ENCODE results near the gene SGTA.

SGTA gene

DNA sequence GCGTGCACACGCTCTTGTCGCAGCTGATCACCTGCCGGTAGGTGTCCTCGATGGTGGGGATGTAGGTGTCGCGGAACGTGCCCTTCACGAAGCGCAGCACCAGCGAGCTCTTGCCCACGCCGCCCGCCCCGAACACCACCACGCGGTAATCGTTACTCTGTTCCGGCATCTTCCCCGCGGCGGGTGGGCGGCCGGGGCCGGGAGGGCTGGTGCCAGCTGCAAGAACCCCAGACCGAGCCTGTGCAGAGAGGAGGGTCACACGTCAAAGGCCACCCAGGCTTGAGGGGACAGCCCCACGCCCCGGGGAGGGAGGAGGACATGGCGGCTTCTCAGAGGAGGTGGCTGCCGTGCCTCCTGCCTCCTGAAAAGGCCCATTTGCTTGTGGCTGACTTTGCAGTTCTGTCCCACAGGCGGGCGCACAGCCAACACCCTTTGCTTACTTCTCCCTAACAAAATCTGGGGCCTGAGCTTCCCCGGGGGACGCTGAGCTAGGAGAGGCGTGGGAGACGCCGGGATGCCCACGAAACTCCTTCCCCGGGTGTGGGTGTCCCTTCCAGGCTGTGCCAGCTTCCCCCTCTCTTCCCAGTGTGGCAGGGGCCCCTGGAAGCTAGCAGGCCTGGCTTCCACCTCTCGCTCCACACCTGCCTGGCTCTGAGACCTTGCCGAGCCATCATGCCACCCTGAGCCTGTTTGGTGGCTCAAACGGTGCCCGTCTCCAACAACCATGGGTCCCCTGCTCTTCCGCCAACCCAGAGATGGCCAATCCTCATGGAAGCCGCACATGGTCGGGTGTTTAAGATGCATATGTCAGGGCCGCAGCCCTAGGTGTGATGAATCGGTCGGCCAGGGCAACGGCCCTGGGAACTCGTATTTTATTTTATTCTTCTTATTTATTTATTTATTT, 65.2 kb downstream of the SGTA start:
- H3K4me2 ChIP-seq (ENCODE audit: low read length), result no peak overlapping the region
- no peak overlapping the region for H3K4me3 ChIP-seq (ENCODE audit: low read depth, low read length)
- no peak overlapping the region for H3K27ac ChIP-seq
- TF ChIP-seq CTCF (IDR thresholded peaks at IDR 0.05), result no peak
- peaks cover 10% of the 10 kb centered on the region for H3K4me1 ChIP-seq
- no peak overlapping the region for H2AFZ ChIP-seq
- H3K79me2 ChIP-seq, result no peaks in the 10 kb centered on the region
- no peak overlapping the region for H3K9ac ChIP-seq
- H3K36me3 ChIP-seq (ENCODE audit: control insufficient read depth, insufficient read depth, low read length), result no peaks in the 10 kb centered on the region
- H3K9me3 ChIP-seq (ENCODE audit: control insufficient read depth, low read length), result no peaks in the 10 kb centered on the region
- no peaks in the 10 kb centered on the region for H3K27me3 ChIP-seq (ENCODE audit: control insufficient read depth, insufficient read depth, low read length)

DNA sequence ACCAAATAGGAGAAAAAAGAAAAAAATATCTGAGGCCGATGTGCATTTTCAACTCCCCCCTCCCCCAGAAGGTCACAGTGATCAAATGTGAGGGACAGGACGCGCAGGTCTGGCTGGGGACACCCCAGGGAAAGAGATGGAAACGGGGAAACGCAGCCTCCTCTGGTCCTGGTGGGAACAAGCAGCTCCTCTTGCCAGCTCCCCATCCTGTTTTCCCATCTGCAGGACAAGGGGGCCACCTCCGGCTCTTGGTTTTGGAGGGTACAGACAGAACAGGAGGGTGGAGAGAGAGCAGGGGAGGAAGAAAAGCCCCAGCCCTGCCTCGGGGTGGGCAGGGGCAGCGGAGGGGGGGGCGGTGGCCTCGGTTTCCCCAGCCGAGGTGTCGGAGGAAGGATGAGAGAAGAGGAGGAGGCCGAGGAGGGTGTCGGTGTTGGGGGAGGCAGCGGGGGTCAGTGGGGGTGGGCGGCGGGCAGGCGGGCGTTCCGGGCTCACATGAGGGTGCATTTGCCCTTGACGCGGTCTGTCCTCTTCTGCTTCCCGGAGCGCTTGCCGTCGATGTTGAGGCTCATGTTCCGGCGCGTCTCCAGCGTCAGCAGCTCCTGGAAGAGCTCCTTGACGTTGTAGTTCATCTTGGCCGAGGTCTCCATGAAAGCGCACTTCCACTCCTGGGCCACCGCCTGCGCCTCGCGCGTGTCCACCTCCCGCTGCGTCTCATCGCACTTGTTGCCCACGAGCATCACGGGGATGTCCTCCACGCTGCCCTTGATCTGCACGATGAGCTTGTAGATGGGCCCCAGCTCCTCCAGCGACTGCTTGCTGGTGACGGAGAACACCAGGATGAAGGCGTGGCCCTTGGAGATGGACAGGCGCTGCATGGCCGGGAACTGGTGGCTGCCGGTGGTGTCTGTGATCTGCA, 66.1 kb downstream of the SGTA start:
- Histone ChIP-seq H3K27ac (no peak overlapping the region), H3K4me2 (ENCODE audit: low read length) (no peak overlapping the region), H3K36me3 (ENCODE audit: control insufficient read depth, insufficient read depth, low read length) (no peaks in the 10 kb centered on the region), H3K79me2 (no peaks in the 10 kb centered on the region), H3K9ac (no peak overlapping the region), H3K9me3 (ENCODE audit: control insufficient read depth, low read length) (no peaks in the 10 kb centered on the region), H2AFZ (no peak overlapping the region), H3K27me3 (ENCODE audit: control insufficient read depth, insufficient read depth, low read length) (no peaks in the 10 kb centered on the region), H3K4me3 (ENCODE audit: low read depth, low read length) (no peak overlapping the region), H3K4me1 (peaks cover 8% of the 10 kb centered on the region)
- no peak for TF ChIP-seq CTCF (IDR thresholded peaks at IDR 0.05)

GRCh38 chr19:2716275-2716650, 66.8 kb downstream of the SGTA start:
- Histone ChIP-seq H3K4me2 (ENCODE audit: low read length) (no peak overlapping the region), H3K4me1 (peaks cover 8% of the 10 kb centered on the region), H2AFZ (no peak overlapping the region), H3K27me3 (ENCODE audit: control insufficient read depth, insufficient read depth, low read length) (no peaks in the 10 kb centered on the region), H3K27ac (no peak overlapping the region), H3K4me3 (ENCODE audit: low read depth, low read length) (no peak overlapping the region), H3K36me3 (ENCODE audit: control insufficient read depth, insufficient read depth, low read length) (no peaks in the 10 kb centered on the region), H3K9ac (no peak overlapping the region), H3K9me3 (ENCODE audit: control insufficient read depth, low read length) (no peaks in the 10 kb centered on the region), H3K79me2 (no peaks in the 10 kb centered on the region)
- TF ChIP-seq CTCF (IDR thresholded peaks at IDR 0.05), result no peak

DNA sequence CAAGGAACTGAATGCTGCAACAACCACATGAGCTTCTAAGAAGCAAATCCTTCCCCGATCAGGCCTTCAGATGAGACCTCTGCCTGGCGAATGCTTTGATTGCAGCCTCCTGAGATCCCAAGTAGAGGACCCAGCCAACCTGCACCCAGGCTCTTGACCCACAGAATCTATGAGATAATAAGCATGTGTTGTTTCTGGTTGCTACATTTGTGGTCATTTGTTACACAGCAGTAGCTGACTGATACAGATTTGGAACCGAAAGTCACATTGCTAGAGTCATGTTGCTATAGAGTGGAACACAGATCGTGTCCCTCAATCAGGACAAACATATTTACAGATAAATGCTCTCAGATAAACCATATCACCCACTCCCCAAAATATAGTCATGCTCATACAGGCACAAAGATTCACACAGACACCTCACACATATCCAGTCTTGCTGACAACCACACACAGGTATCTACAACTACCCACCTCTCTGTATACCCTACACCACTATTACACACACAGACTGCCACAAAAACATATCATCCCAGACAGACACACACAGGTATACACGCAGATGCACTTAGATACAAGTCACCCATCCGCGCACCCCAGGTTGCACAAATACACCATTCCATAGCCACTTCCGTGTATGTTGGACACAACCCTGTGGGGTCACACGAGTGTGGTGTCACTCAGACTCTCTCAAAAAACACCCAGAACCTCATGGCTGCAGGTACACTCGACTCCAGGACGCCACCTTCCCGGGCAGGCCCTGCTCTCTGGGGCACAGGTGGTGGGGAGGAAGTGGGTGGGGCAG, 67.4 kb downstream of the SGTA start:
- TF ChIP-seq CTCF (IDR thresholded peaks at IDR 0.05), result no peak
- H3K27me3 ChIP-seq (ENCODE audit: control insufficient read depth, insufficient read depth, low read length), result no peaks in the 10 kb centered on the region
- H2AFZ ChIP-seq, result no peak overlapping the region
- H3K27ac ChIP-seq, result no peak overlapping the region
- peaks cover 8% of the 10 kb centered on the region for H3K4me1 ChIP-seq
- H3K79me2 ChIP-seq, result no peaks in the 10 kb centered on the region
- no peak overlapping the region for H3K9ac ChIP-seq
- no peaks in the 10 kb centered on the region for H3K36me3 ChIP-seq (ENCODE audit: control insufficient read depth, insufficient read depth, low read length)
- H3K4me3 ChIP-seq (ENCODE audit: low read depth, low read length), result no peak overlapping the region
- no peaks in the 10 kb centered on the region for H3K9me3 ChIP-seq (ENCODE audit: control insufficient read depth, low read length)
- no peak overlapping the region for H3K4me2 ChIP-seq (ENCODE audit: low read length)
